SK-N-SH treated with all-trans-retinoic acid at 6 μM for 48 hours (cell line): Measurements from ENCODE around the gene ZNF205.

Experiments used
- ATAC-seq: fragments of 200-7000 bp; cut with Tn5 transposase; 3 replicates; pipeline ENCODE4 v1.9.1; 2020; ENCODE audit warnings: mild to moderate bottlenecking, moderate library complexity
- ARNTL ChIP-seq: fragments of 450-650 bp; formaldehyde crosslinking; IDR thresholded peaks from 2 replicates; pipeline ENCODE4 v1.5.0; 2020; ENCODE audit warnings: low read depth, mild to moderate bottlenecking, moderate library complexity, borderline replicate concordance
- BACH2 ChIP-seq: fragments of 250-450 bp; sonication (Bioruptor Pico); IDR thresholded peaks from 2 replicates; pipeline ENCODE4 v1.9.0; 2021; ENCODE audit warnings: mild to moderate bottlenecking, borderline replicate concordance
- CSDC2 ChIP-seq: fragments of 250-450 bp; sonication (Bioruptor Pico); IDR thresholded peaks from 2 replicates; pipeline ENCODE4 v1.5.0; 2020; ENCODE audit warnings: mild to moderate bottlenecking, moderate library complexity
- ESRRG ChIP-seq: fragments of 250-450 bp; sonication (Bioruptor Pico); IDR thresholded peaks from 2 replicates; pipeline ENCODE4 v1.6.1; 2021; ENCODE audit warnings: mild to moderate bottlenecking
- OSR1 ChIP-seq: fragments of 250-450 bp; sonication (Bioruptor Pico); IDR thresholded peaks from 2 replicates; pipeline ENCODE4 v1.8.0; 2022; ENCODE audit warnings: moderate library complexity, mild to moderate bottlenecking, inconsistent platforms
- PPARA ChIP-seq: fragments of 250-450 bp; sonication (Bioruptor Pico); IDR thresholded peaks from 2 replicates; pipeline ENCODE4 v1.5.0; 2020; ENCODE audit warnings: mild to moderate bottlenecking, borderline replicate concordance
- RARB ChIP-seq: fragments of 250-450 bp; sonication (Bioruptor Pico); IDR thresholded peaks from 2 replicates; pipeline ENCODE4 v1.8.0; 2021; ENCODE audit warnings: mild to moderate bottlenecking, moderate library complexity
- SNAI2 ChIP-seq: fragments of 250-450 bp; sonication (Bioruptor Pico); IDR thresholded peaks from 2 replicates; pipeline ENCODE4 v1.5.0; 2020; ENCODE audit warnings: mild to moderate bottlenecking, moderate library complexity
- TCF4 ChIP-seq: fragments of 250-450 bp; sonication (Bioruptor Pico); IDR thresholded peaks from 2 replicates; pipeline ENCODE4 v1.8.0; 2021; ENCODE audit warnings: mild to moderate bottlenecking, moderate library complexity, borderline replicate concordance
- TOX ChIP-seq: fragments of 250-450 bp; sonication (Bioruptor Pico); IDR thresholded peaks from 2 replicates; pipeline ENCODE4 v1.8.0; 2021; ENCODE audit warnings: mild to moderate bottlenecking, moderate library complexity, borderline replicate concordance
- ZC3H10 ChIP-seq: fragments of 250-450 bp; sonication (Bioruptor Pico); IDR thresholded peaks from 2 replicates; pipeline ENCODE4 v1.5.1; 2021; ENCODE audit warnings: mild to moderate bottlenecking, moderate library complexity
- ZFP3 ChIP-seq: fragments of 250-450 bp; sonication (Bioruptor Pico); IDR thresholded peaks from 2 replicates; pipeline ENCODE4 v1.5.0; 2020; ENCODE audit warnings: mild to moderate bottlenecking, moderate library complexity
- ZFP30 ChIP-seq: fragments of 450-650 bp; formaldehyde crosslinking; IDR thresholded peaks from 2 replicates; pipeline ENCODE4 v1.5.0; 2022; ENCODE audit warnings: mild to moderate bottlenecking, moderate library complexity
- ZNF565 ChIP-seq: fragments of 450-650 bp; formaldehyde crosslinking; conservative IDR thresholded peaks from 2 replicates; pipeline ENCODE4 v1.5.0; 2020; ENCODE audit warnings: low read depth, mild to moderate bottlenecking, moderate library complexity
- ZNF70 ChIP-seq: fragments of 450-650 bp; formaldehyde crosslinking; IDR thresholded peaks from 2 replicates; pipeline ENCODE4 v1.5.0; 2020; ENCODE audit warnings: mild to moderate bottlenecking, moderate library complexity
- ZNF8 ChIP-seq: fragments of 450-650 bp; formaldehyde crosslinking; IDR thresholded peaks from 2 replicates; pipeline ENCODE4 v1.5.0; 2020; ENCODE audit warnings: mild to moderate bottlenecking, moderate library complexity
- TF ChIP-seq, protein P1 (sequence below): fragments of 250-450 bp; sonication (Bioruptor Pico); IDR thresholded peaks from 2 replicates; pipeline ENCODE4 v1.5.1; 2020; ENCODE audit warnings: low read depth, mild to moderate bottlenecking, moderate library complexity
- TF ChIP-seq, protein P2 (sequence below): fragments of 250-450 bp; sonication (Bioruptor Pico); IDR thresholded peaks from 2 replicates; pipeline ENCODE4 v1.8.0; 2021; ENCODE audit warnings: low read depth, mild to moderate bottlenecking, moderate library complexity, borderline replicate concordance
- TF ChIP-seq, protein P3 (sequence below): fragments of 250-450 bp; sonication (Bioruptor Pico); IDR thresholded peaks from 2 replicates; pipeline ENCODE4 v1.5.1; 2021; ENCODE audit warnings: mild to moderate bottlenecking, moderate library complexity
- TF ChIP-seq, protein P4 (sequence below): fragments of 250-450 bp; sonication (Bioruptor Pico); IDR thresholded peaks from 2 replicates; pipeline ENCODE4 v1.5.0; 2020; ENCODE audit warnings: mild to moderate bottlenecking, moderate library complexity
- TF ChIP-seq, protein P5 (sequence below): fragments of 250-450 bp; sonication (Bioruptor Pico); IDR thresholded peaks from 2 replicates; pipeline ENCODE4 v1.8.0; 2020; ENCODE audit warnings: mild to moderate bottlenecking, moderate library complexity, borderline replicate concordance

The ZNF205 gene

DNA sequence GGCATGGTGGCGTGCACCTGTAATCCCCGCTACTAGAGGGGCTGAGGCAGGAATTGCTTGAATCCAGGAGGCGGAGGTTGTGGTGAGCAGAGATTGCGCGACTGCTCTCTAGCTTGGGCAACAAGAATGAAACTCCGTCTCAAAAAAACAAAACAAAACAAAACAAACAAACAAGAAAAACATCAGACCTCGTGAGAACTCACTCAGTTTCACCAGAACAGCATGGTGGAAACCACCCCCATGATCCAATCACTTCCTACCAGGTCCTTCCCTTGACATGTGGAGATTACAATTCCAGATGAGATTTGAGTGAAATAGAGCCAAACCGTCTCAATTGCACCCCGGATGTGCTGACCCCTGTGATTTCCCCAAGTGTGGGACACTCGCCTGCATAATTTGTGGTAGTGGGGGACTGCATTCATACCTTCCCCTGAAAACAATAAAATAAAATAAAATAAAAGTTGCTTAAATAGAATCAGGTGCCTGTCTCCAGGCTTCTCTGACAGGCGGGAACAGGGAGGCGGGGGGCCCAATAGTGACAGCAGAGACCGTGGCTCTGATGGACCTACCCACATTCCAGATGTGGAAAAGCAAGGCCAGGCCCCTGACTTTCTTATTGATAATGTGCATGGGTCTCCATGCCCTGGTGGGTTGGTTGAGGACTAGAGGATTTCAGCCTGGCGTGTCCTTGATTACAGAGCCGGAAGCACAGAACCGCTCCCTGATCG lies 26.4 kb upstream of the ZNF205 start:
- ATAC-seq, result no peak
- no peak for TF ChIP-seq ZNF8 (CRISPR knock-in tag)
- TF ChIP-seq, protein P1, sequence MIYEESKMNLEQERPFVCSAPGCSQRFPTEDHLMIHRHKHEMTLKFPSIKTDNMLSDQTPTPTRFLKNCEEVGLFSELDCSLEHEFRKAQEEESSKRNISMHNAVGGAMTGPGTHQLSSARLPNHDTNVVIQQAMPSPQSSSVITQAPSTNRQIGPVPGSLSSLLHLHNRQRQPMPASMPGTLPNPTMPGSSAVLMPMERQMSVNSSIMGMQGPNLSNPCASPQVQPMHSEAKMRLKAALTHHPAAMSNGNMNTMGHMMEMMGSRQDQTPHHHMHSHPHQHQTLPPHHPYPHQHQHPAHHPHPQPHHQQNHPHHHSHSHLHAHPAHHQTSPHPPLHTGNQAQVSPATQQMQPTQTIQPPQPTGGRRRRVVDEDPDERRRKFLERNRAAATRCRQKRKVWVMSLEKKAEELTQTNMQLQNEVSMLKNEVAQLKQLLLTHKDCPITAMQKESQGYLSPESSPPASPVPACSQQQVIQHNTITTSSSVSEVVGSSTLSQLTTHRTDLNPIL (CRISPR knock-in tag), result no peak
- no peak for TF ChIP-seq ZNF565 (CRISPR knock-in tag)
- no peak for TF ChIP-seq RARB (CRISPR knock-in tag)
- no peak for TF ChIP-seq ESRRG (CRISPR knock-in tag)
- no peak for TF ChIP-seq ZC3H10
- no peak for TF ChIP-seq ZFP30 (CRISPR knock-in tag)
- TF ChIP-seq, protein P2, sequence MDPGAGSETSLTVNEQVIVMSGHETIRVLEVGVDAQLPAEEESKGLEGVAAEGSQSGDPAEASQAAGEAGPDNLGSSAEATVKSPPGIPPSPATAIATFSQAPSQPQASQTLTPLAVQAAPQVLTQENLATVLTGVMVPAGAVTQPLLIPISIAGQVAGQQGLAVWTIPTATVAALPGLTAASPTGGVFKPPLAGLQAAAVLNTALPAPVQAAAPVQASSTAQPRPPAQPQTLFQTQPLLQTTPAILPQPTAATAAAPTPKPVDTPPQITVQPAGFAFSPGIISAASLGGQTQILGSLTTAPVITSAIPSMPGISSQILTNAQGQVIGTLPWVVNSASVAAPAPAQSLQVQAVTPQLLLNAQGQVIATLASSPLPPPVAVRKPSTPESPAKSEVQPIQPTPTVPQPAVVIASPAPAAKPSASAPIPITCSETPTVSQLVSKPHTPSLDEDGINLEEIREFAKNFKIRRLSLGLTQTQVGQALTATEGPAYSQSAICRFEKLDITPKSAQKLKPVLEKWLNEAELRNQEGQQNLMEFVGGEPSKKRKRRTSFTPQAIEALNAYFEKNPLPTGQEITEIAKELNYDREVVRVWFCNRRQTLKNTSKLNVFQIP (CRISPR knock-in tag), result no peak
- TF ChIP-seq, protein P3, sequence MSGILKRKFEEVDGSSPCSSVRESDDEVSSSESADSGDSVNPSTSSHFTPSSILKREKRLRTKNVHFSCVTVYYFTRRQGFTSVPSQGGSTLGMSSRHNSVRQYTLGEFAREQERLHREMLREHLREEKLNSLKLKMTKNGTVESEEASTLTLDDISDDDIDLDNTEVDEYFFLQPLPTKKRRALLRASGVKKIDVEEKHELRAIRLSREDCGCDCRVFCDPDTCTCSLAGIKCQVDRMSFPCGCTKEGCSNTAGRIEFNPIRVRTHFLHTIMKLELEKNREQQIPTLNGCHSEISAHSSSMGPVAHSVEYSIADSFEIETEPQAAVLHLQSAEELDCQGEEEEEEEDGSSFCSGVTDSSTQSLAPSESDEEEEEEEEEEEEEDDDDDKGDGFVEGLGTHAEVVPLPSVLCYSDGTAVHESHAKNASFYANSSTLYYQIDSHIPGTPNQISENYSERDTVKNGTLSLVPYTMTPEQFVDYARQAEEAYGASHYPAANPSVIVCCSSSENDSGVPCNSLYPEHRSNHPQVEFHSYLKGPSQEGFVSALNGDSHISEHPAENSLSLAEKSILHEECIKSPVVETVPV, result no peak
- TF ChIP-seq TCF4 (CRISPR knock-in tag), result no peak
- no peak for TF ChIP-seq ARNTL
- no peak for TF ChIP-seq OSR1 (CRISPR knock-in tag)
- TF ChIP-seq ZFP3 (CRISPR knock-in tag), result no peak
- TF ChIP-seq TOX (CRISPR knock-in tag), result no peak
- TF ChIP-seq SNAI2 (CRISPR knock-in tag), result no peak
- TF ChIP-seq CSDC2 (CRISPR knock-in tag), result no peak
- TF ChIP-seq ZNF70 (CRISPR knock-in tag), result no peak
- TF ChIP-seq, protein P4, sequence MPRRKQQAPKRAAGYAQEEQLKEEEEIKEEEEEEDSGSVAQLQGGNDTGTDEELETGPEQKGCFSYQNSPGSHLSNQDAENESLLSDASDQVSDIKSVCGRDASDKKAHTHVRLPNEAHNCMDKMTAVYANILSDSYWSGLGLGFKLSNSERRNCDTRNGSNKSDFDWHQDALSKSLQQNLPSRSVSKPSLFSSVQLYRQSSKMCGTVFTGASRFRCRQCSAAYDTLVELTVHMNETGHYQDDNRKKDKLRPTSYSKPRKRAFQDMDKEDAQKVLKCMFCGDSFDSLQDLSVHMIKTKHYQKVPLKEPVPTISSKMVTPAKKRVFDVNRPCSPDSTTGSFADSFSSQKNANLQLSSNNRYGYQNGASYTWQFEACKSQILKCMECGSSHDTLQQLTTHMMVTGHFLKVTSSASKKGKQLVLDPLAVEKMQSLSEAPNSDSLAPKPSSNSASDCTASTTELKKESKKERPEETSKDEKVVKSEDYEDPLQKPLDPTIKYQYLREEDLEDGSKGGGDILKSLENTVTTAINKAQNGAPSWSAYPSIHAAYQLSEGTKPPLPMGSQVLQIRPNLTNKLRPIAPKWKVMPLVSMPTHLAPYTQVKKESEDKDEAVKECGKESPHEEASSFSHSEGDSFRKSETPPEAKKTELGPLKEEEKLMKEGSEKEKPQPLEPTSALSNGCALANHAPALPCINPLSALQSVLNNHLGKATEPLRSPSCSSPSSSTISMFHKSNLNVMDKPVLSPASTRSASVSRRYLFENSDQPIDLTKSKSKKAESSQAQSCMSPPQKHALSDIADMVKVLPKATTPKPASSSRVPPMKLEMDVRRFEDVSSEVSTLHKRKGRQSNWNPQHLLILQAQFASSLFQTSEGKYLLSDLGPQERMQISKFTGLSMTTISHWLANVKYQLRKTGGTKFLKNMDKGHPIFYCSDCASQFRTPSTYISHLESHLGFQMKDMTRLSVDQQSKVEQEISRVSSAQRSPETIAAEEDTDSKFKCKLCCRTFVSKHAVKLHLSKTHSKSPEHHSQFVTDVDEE (CRISPR knock-in tag), result no peak
- TF ChIP-seq PPARA (CRISPR knock-in tag), result no peak
- TF ChIP-seq, all 23 proteins: peak for 0

DNA sequence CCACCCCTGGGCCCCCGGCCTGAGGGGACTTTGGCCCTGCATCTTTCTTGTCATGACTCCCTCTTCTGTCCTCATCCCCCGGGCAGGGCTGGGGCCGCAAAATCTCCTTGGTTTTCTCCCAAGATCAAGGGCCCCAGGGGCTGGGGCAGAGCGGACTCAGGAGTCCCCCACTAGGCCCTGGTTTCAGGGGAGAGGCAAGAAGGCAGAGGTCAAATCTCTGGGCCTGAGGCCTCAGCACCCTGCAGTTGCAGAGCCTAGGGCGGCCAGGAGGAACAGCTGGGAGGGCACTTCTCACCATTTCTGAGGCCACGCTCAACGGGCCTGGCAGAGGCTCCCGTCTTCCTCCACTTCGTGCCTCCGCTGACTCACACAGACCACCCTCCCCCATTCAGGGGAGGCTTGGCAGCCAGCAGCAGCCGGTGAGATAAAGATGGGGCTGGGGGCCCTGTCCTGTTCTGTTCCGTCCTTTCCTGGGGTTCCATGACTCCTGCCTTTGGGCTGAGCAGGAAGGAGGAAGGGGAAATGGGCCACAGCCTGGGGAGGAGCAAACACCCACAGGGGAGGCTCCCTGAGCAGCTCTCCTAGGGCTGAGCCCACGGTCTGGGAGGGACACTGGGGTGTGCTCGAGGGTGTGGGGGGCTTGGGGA lies 25.7 kb upstream of the ZNF205 start:
- no peak; the same call in 2 of the 3 replicates for ATAC-seq
- TF ChIP-seq ZFP3 (CRISPR knock-in tag), result no peak
- TF ChIP-seq PPARA (CRISPR knock-in tag), result no peak
- TF ChIP-seq, protein P4 (CRISPR knock-in tag), result no peak
- TF ChIP-seq TCF4 (CRISPR knock-in tag), result no peak
- TF ChIP-seq RARB (CRISPR knock-in tag), result no peak
- TF ChIP-seq, protein P2 (CRISPR knock-in tag), result no peak
- no peak for TF ChIP-seq BACH2
- TF ChIP-seq ZFP30 (CRISPR knock-in tag), result no peak
- TF ChIP-seq ARNTL, result no peak
- TF ChIP-seq, protein P3, result no peak
- TF ChIP-seq ZC3H10, result no peak
- TF ChIP-seq, protein P5, sequence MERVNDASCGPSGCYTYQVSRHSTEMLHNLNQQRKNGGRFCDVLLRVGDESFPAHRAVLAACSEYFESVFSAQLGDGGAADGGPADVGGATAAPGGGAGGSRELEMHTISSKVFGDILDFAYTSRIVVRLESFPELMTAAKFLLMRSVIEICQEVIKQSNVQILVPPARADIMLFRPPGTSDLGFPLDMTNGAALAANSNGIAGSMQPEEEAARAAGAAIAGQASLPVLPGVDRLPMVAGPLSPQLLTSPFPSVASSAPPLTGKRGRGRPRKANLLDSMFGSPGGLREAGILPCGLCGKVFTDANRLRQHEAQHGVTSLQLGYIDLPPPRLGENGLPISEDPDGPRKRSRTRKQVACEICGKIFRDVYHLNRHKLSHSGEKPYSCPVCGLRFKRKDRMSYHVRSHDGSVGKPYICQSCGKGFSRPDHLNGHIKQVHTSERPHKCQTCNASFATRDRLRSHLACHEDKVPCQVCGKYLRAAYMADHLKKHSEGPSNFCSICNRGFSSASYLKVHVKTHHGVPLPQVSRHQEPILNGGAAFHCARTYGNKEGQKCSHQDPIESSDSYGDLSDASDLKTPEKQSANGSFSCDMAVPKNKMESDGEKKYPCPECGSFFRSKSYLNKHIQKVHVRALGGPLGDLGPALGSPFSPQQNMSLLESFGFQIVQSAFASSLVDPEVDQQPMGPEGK (CRISPR knock-in tag), result no peak
- TF ChIP-seq TOX (CRISPR knock-in tag), result no peak
